Skeletal muscle tissue (tissue), 4 donors: ENCODE data around the gene AMER1. TPM values are rescaled to one million over a fixed set of nuclear protein-coding genes. Genes with fewer than 3 reads are reported as not detected.
"Not testable (repeated sequence)": the region's sequence is repeated elsewhere in the genome, so short reads cannot be mapped to it uniquely, and the experiment has no call there.

Experiments
- H3K27ac ChIP-seq: one replicate; pipeline ENCODE4 v1.7.0; 2013; ENCODE audit warnings: mild to moderate bottlenecking, low read depth, low read length, inconsistent platforms
- H3K27me3 ChIP-seq, 3 donors: one replicate each; pipeline ENCODE4 v1.7.0; 2013; ENCODE audit warnings: low read length in 3 of 3; ENCODE audit not compliant: control insufficient read depth in 3 of 3, insufficient read depth in 3 of 3
- H3K36me3 ChIP-seq, 3 donors: one replicate each; pipeline ENCODE4 v1.7.0; 2013; ENCODE audit warnings: low read length in 3 of 3; ENCODE audit not compliant: control insufficient read depth in 3 of 3, insufficient read depth in 3 of 3
- H3K4me1 ChIP-seq, 3 donors: one replicate each; pipeline ENCODE4 v1.7.0; 2013; ENCODE audit warnings: low read length in 3 of 3, mild to moderate bottlenecking in 3 of 3; ENCODE audit not compliant: control insufficient read depth in 3 of 3, insufficient read depth in 3 of 3
- H3K4me3 ChIP-seq, 3 donors: one replicate each; pipeline ENCODE4 v1.7.0; 2013; ENCODE audit warnings: low read length in 3 of 3
- H3K9ac ChIP-seq, 3 donors: one replicate each; pipeline ENCODE4 v1.7.0; 2013; ENCODE audit warnings: low read length in 3 of 3, mild to moderate bottlenecking in 3 of 3, moderate library complexity in 2 of 3, low read depth in 1 of 3
- H3K9me3 ChIP-seq, 3 donors: one replicate each; pipeline ENCODE4 v1.7.0; 2013; ENCODE audit warnings: low read length in 3 of 3; ENCODE audit not compliant: control insufficient read depth in 3 of 3
- total RNA-seq: library from RNA; depleted of rRNA; stranded (reverse); fragments of >200 nt; gene quantifications from one replicate; pipeline ENCODE4 v1.2.3, GENCODE V29; 2014
- donor health status: Osteomylitis.

AMER1 gene
- 5.7 TPM for total RNA-seq

GRCh38 chrX:64205441-64205734 is at the start of gene AMER1:
Gene AMER1, minus strand, starts transcription at chrX:64205708. Its CDS starts 12,422 bp downstream, at chrX:64193286.
- Histone ChIP-seq H3K36me3 (no peaks in the 10 kb centered on the region), H3K4me1 (peaks cover 14 to 46% (median 36%) of the 10 kb centered on the region in 3 donors), H3K9me3 (no peaks in the 10 kb centered on the region), H3K27ac (peak within 1 kb of the TSS; percentile 83), H3K9ac (peak within 1 kb of the TSS; percentile 81 to 86 (median 83)), H3K4me3 (peak within 1 kb of the TSS; percentile 78 to 79 (median 78)), H3K27me3 (no peaks in the 10 kb centered on the region)

- Histone ChIP-seq H3K27ac (peak within 1 kb of the TSS; percentile 93), H3K9me3 (no peaks in the 10 kb centered on the region), H3K27me3 (no peaks in the 10 kb centered on the region), H3K36me3 (no peaks in the 10 kb centered on the region), H3K9ac (peak within 1 kb of the TSS; percentile 80 to 88 (median 87)), H3K4me1 (peaks cover 10 to 14% (median 13%) of the 10 kb centered on the region in 3 donors), H3K4me3 (peak within 1 kb of the TSS; percentile 75 to 79 (median 76))
Observed at GRCh38 chrX:64230123-64230970, 24.8 kb upstream of the AMER1 start, which contains the start of gene ASB12. Gene ASB12, minus strand, starts transcription at chrX:64230607. Its CDS starts 4,957 bp downstream, at chrX:64225650.

- peak overlapping the region; percentile 93 for H3K27ac ChIP-seq
- peak overlapping the region; percentile 7 to 79 (median 76) for H3K4me3 ChIP-seq
- peaks cover under 1 to 4% (median 2%) of the 10 kb centered on the region in 3 donors for H3K36me3 ChIP-seq
- no peaks in the 10 kb centered on the region for H3K9me3 ChIP-seq
- H3K4me1 ChIP-seq = peaks cover 10 to 24% (median 13%) of the 10 kb centered on the region in 3 donors
- no peaks in the 10 kb centered on the region for H3K27me3 ChIP-seq
- H3K9ac ChIP-seq = peak overlapping the region in 2 of 3 donors; percentile 80 to 87
Observed at GRCh38 chrX:64229154-64229553, 23.6 kb upstream of the AMER1 start.

GRCh38 chrX:64218023-64218422 is 12.5 kb upstream of the AMER1 start:
- Histone ChIP-seq H3K9me3 (no peaks in the 10 kb centered on the region), H3K27me3 (no peaks in the 10 kb centered on the region), H3K27ac (no peak overlapping the region), H3K36me3 (no peaks in the 10 kb centered on the region), H3K4me1 (peaks cover 0 to 2% (median 0%) of the 10 kb centered on the region in 3 donors), H3K9ac (no peak overlapping the region), H3K4me3 (no peak overlapping the region)

GRCh38 chrX:64213989-64214388 is 8.5 kb upstream of the AMER1 start:
- not testable (repeated sequence) for H3K27me3 ChIP-seq, H3K4me3 ChIP-seq, H3K9me3 ChIP-seq, H3K4me1 ChIP-seq, H3K9ac ChIP-seq, H3K36me3 ChIP-seq, H3K27ac ChIP-seq

- H3K9ac ChIP-seq = peak overlapping the region; percentile 81 to 86 (median 83)
- no peaks in the 10 kb centered on the region for H3K9me3 ChIP-seq
- H3K27ac ChIP-seq = peak overlapping the region; percentile 83
- H3K27me3 ChIP-seq = no peaks in the 10 kb centered on the region
- H3K36me3 ChIP-seq = no peaks in the 10 kb centered on the region
- peak overlapping the region; percentile 78 to 79 (median 78) for H3K4me3 ChIP-seq
- peaks cover 14 to 39% (median 30%) of the 10 kb centered on the region in 3 donors for H3K4me1 ChIP-seq
Observed at GRCh38 chrX:64206556-64207162, 1.2 kb upstream of the AMER1 start.

- peak overlapping the region; percentile 78 to 79 (median 78) for H3K4me3 ChIP-seq
- H3K27me3 ChIP-seq = no peaks in the 10 kb centered on the region
- H3K27ac ChIP-seq = peak overlapping the region; percentile 83
- peak overlapping the region; percentile 81 to 86 (median 83) for H3K9ac ChIP-seq
- peaks cover 14 to 41% (median 33%) of the 10 kb centered on the region in 3 donors for H3K4me1 ChIP-seq
- H3K36me3 ChIP-seq = no peaks in the 10 kb centered on the region
- H3K9me3 ChIP-seq = no peaks in the 10 kb centered on the region
Observed at GRCh38 chrX:64205735-64206501, 410 bp upstream of the AMER1 start.

GRCh38 chrX:64204701-64205440 is 637 bp downstream of the AMER1 start:
- Histone ChIP-seq H3K4me3 (peak overlapping the region; percentile 64 to 79 (median 78)), H3K27me3 (peaks cover 0 to 3% (median 0%) of the 10 kb centered on the region in 3 donors), H3K9me3 (no peaks in the 10 kb centered on the region), H3K36me3 (no peaks in the 10 kb centered on the region), H3K9ac (peak overlapping the region; percentile 78 to 86 (median 79)), H3K4me1 (peaks cover 14 to 51% (median 36%) of the 10 kb centered on the region in 3 donors), H3K27ac (peak overlapping the region; percentile 83)

GRCh38 chrX:64204252-64204651 is 1.3 kb downstream of the AMER1 start:
- Histone ChIP-seq H3K4me3 (peak overlapping the region; percentile 64 to 79 (median 78)), H3K27me3 (peaks cover 0 to 3% (median 0%) of the 10 kb centered on the region in 3 donors)

More at GRCh38 chrX:64204252-64204651, 1.3 kb downstream of the AMER1 start:
- no peaks in the 10 kb centered on the region for H3K9me3 ChIP-seq
- H3K9ac ChIP-seq = peak overlapping the region; percentile 70 to 86 (median 74)
- no peaks in the 10 kb centered on the region for H3K36me3 ChIP-seq
- peak overlapping the region; percentile 38 for H3K27ac ChIP-seq
- peaks cover 14 to 54% (median 36%) of the 10 kb centered on the region in 3 donors for H3K4me1 ChIP-seq
